Measurements from ENCODE around the gene RNF187. TPM values are rescaled to one million over a fixed set of nuclear protein-coding genes. Genes with fewer than 3 reads are reported as not detected.

The RNF187 gene
- total RNA-seq, 1 donor from 2014 or later, result 156 TPM

DNA sequence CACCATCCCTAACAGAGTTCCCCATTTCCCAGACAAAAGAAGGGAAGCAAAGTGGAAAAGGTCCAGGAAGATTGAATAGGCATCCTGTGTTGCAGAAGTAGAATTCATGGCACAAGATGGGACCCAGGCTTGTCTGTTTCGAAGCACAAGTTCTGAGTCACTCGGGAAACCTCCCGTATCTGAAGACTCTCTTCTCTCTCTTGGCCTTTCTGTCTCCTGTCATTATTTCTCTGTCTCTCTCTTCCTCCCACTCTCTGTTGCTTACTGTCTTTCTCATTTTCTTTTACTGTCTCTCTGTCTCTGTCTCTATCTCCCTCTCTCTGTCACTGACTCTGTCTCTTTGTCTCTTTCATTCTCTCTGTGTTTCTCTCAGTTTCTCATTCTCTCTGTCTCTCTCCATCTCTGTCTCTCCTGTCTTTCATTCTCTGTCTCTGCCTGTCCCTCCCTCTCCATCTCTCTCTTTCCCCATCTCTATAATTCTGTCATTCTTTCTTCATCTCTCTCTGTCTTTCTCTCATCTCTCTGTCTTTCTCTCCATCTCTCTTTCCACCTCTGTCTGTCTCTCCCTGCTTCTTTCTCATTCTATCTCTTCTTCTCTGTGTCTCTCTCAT is 23.7 kb downstream of the RNF187 start:
- TF ChIP-seq, protein P1, sequence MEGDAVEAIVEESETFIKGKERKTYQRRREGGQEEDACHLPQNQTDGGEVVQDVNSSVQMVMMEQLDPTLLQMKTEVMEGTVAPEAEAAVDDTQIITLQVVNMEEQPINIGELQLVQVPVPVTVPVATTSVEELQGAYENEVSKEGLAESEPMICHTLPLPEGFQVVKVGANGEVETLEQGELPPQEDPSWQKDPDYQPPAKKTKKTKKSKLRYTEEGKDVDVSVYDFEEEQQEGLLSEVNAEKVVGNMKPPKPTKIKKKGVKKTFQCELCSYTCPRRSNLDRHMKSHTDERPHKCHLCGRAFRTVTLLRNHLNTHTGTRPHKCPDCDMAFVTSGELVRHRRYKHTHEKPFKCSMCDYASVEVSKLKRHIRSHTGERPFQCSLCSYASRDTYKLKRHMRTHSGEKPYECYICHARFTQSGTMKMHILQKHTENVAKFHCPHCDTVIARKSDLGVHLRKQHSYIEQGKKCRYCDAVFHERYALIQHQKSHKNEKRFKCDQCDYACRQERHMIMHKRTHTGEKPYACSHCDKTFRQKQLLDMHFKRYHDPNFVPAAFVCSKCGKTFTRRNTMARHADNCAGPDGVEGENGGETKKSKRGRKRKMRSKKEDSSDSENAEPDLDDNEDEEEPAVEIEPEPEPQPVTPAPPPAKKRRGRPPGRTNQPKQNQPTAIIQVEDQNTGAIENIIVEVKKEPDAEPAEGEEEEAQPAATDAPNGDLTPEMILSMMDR (IDR thresholded peaks at IDR 0.05), result no peak
- Mint-ChIP-seq H3K36me3 (ENCODE audit: unreplicated experiment) (no peaks in the 10 kb centered on the region), H3K27ac (ENCODE audit: unreplicated experiment) (no peak overlapping the region), H3K27me3 (ENCODE audit: unreplicated experiment) (peaks cover 57% of the 10 kb centered on the region), H3K4me1 (ENCODE audit: unreplicated experiment) (no peaks in the 10 kb centered on the region), H3K4me3 (ENCODE audit: unreplicated experiment) (no peak overlapping the region), H3K9me3 (ENCODE audit: unreplicated experiment) (no peaks in the 10 kb centered on the region)
- DNase-seq (ENCODE audit: extremely low spot score, unreplicated experiment), result no peak

GRCh38 chr1:228511546-228512445 is 24.6 kb downstream of the RNF187 start:
- Mint-ChIP-seq H3K27me3 (ENCODE audit: unreplicated experiment) (peaks cover 61% of the 10 kb centered on the region), H3K4me3 (ENCODE audit: unreplicated experiment) (no peak overlapping the region), H3K4me1 (ENCODE audit: unreplicated experiment) (no peaks in the 10 kb centered on the region), H3K36me3 (ENCODE audit: unreplicated experiment) (no peaks in the 10 kb centered on the region), H3K27ac (ENCODE audit: unreplicated experiment) (no peak overlapping the region), H3K9me3 (ENCODE audit: unreplicated experiment) (no peaks in the 10 kb centered on the region)
- DNase-seq (ENCODE audit: extremely low spot score, unreplicated experiment), result no peak
- TF ChIP-seq, protein P1 (IDR thresholded peaks at IDR 0.05), result no peak

GRCh38 chr1:228512781-228513198 is 25.6 kb downstream of the RNF187 start:
- DNase-seq (ENCODE audit: extremely low spot score, unreplicated experiment), result no peak
- Mint-ChIP-seq H3K9me3 (ENCODE audit: unreplicated experiment) (no peaks in the 10 kb centered on the region), H3K36me3 (ENCODE audit: unreplicated experiment) (no peaks in the 10 kb centered on the region)

GRCh38 chr1:228513236-228513900 is 26.2 kb downstream of the RNF187 start:
- no peaks in the 10 kb centered on the region for H3K9me3 Mint-ChIP-seq (ENCODE audit: unreplicated experiment)
- peaks cover 68% of the 10 kb centered on the region for H3K27me3 Mint-ChIP-seq (ENCODE audit: unreplicated experiment)
- H3K36me3 Mint-ChIP-seq (ENCODE audit: unreplicated experiment), result no peaks in the 10 kb centered on the region
- DNase-seq (ENCODE audit: extremely low spot score, unreplicated experiment), result no peak
- TF ChIP-seq, protein P1 (IDR thresholded peaks at IDR 0.05), result no peak
- no peaks in the 10 kb centered on the region for H3K4me1 Mint-ChIP-seq (ENCODE audit: unreplicated experiment)
- no peak overlapping the region for H3K27ac Mint-ChIP-seq (ENCODE audit: unreplicated experiment)
- H3K4me3 Mint-ChIP-seq (ENCODE audit: unreplicated experiment), result no peak overlapping the region

More at GRCh38 chr1:228512781-228513198, 25.6 kb downstream of the RNF187 start:
- TF ChIP-seq, protein P1 (IDR thresholded peaks at IDR 0.05), result no peak
- no peak overlapping the region for H3K4me3 Mint-ChIP-seq (ENCODE audit: unreplicated experiment)
- peaks cover 66% of the 10 kb centered on the region for H3K27me3 Mint-ChIP-seq (ENCODE audit: unreplicated experiment)
- no peaks in the 10 kb centered on the region for H3K4me1 Mint-ChIP-seq (ENCODE audit: unreplicated experiment)
- H3K27ac Mint-ChIP-seq (ENCODE audit: unreplicated experiment), result no peak overlapping the region

- no peaks in the 10 kb centered on the region for H3K4me1 Mint-ChIP-seq (ENCODE audit: unreplicated experiment)
- TF ChIP-seq, protein P1 (IDR thresholded peaks at IDR 0.05), result no peak
- H3K27me3 Mint-ChIP-seq (ENCODE audit: unreplicated experiment), result peaks cover 72% of the 10 kb centered on the region
- H3K9me3 Mint-ChIP-seq (ENCODE audit: unreplicated experiment), result no peaks in the 10 kb centered on the region
- no peak overlapping the region for H3K4me3 Mint-ChIP-seq (ENCODE audit: unreplicated experiment)
- H3K27ac Mint-ChIP-seq (ENCODE audit: unreplicated experiment), result no peak overlapping the region
- H3K36me3 Mint-ChIP-seq (ENCODE audit: unreplicated experiment), result no peaks in the 10 kb centered on the region
- no peak for DNase-seq (ENCODE audit: extremely low spot score, unreplicated experiment)
These were observed 27.2 kb downstream of the RNF187 start for GRCh38 chr1:228514421-228514820.
